ENCODE data around the gene RYR3. TPM values are rescaled to one million over a fixed set of nuclear protein-coding genes. Genes with fewer than 3 reads are reported as not detected.

The RYR3 gene
- total RNA-seq, 1 experiment from 2014 or later, result not detected

DNA sequence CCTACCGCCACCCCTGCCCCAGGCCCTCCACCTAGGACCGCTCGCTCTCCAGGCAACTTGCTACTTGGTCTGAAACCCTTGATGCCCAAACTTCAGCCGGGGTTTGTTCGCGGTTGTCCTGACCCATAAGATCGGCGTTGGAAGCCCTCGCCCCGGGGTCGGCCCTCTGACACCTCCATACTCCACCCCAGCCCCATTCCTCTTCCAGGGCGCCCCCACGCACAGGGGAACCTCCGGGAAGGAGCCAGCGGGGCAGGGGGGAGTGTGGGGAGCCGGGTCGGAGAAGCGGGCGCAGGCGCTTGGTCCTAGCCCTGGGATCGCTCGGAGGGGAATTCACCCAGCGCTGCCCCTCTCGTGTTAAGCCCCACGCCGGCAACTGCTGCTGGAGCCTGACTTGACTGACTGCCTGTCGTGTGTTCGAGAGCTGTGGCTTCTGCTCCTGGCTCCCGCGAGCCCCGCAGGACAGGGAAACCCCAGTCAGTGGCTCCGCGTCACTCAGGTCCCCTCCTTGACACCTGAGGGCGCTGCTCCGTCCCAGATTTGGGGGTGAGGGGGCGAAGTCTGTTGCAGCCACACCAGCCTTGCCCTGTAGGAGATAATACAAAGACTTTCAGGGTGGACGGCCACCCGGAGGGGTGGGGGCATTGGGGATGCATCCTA lies 675 bp downstream of the RYR3 start:
- no peaks in the 10 kb centered on the region for H3K36me3 ChIP-seq
- peaks cover 43% of the 10 kb centered on the region for H3K27me3 ChIP-seq
- no peak for DNase-seq
- H3K9me3 ChIP-seq, result no peaks in the 10 kb centered on the region
- H3K4me3 ChIP-seq, result no peak overlapping the region

DNA sequence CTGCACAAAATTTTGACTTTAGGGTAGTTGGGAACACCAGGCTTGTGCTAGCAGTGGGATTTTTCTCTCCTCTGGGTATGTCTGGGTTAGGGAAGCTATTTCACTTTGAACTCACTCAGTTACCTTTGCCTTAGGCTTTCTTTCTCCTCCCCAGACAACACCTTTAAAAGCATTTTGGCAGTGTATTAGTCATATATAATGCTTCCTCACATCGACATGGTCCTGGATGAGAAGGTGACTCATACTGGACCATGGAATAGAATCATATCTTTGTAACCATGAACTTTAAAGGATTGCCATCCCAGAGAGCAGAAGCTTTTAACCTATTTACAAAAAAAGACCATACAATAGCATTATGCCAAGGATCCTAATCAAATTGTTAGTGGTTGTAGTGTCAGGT lies 2.7 kb downstream of the RYR3 start:
- H3K36me3 ChIP-seq, result no peaks in the 10 kb centered on the region
- H3K4me3 ChIP-seq, result no peak overlapping the region
- no peaks in the 10 kb centered on the region for H3K9me3 ChIP-seq
- peaks cover 40% of the 10 kb centered on the region for H3K27me3 ChIP-seq
- DNase-seq, result no peak

DNA sequence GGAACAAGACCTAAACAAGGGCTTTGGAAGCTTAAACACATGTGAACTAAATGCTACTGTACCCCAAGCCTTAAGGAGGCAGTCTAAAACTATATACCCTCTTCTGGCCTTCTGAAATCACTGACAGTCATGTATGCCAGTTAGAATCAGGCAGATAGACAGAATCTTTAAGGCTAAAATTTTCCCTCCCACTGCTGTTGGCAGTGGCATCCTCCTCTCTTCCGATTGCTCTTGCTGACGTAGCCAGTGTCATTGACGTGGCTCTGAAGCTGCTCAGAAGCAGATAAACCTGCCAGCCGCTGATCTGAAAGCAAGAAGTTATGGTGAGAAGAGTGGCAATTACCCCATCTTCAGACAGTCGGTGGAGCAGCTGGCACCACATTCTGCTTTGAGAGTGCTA lies 3.3 kb downstream of the RYR3 start:
- Histone ChIP-seq H3K36me3 (no peaks in the 10 kb centered on the region), H3K9me3 (no peaks in the 10 kb centered on the region), H3K4me3 (no peak overlapping the region), H3K27me3 (peaks cover 40% of the 10 kb centered on the region)
- no peak for DNase-seq

DNA sequence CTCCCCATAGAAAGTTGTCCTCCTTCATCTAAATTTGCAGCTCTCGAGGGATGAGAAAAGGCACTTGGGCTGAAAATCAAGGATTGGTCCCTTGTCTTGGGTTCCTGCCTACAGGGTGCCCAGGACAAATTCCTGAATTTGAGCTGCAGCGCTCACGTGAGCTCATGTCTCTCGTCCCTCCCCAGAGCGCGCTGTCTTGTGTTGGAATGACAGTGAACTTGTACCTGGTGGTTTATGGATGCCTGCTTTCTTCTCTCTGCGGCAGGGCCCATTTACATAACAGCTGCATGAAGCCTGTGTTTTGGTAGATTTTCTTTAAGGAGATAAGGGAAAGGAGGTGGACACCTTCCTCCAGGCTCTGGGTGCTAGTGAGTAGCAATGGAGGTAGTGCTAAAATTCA lies 4.3 kb downstream of the RYR3 start:
- Histone ChIP-seq H3K27me3 (peaks cover 33% of the 10 kb centered on the region), H3K36me3 (no peaks in the 10 kb centered on the region), H3K4me3 (no peak overlapping the region), H3K9me3 (no peaks in the 10 kb centered on the region)
- DNase-seq, result no peak

DNA sequence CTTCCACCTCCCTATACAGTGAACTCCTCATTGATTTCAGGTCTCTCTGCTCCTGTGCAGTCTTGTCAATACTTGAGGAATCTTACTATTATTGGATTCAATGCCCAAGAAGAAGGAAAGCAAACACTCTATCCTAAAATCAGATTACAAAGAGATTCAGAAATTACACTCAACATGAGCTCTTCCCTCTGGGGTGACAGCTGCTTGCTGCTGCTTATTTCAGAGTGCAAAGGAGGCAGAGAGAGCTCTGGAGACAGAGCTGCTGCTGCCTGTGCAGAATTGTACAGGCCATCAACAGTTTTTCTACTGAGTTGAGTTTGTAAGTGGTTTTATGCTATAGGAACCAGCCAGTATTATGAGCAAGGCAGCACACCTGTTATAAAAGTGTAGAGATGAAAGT lies 7.1 kb downstream of the RYR3 start:
- no peak overlapping the region for H3K4me3 ChIP-seq
- DNase-seq, result no peak
- H3K27me3 ChIP-seq, result peaks cover 9% of the 10 kb centered on the region
- H3K36me3 ChIP-seq, result no peaks in the 10 kb centered on the region
- no peaks in the 10 kb centered on the region for H3K9me3 ChIP-seq

DNA sequence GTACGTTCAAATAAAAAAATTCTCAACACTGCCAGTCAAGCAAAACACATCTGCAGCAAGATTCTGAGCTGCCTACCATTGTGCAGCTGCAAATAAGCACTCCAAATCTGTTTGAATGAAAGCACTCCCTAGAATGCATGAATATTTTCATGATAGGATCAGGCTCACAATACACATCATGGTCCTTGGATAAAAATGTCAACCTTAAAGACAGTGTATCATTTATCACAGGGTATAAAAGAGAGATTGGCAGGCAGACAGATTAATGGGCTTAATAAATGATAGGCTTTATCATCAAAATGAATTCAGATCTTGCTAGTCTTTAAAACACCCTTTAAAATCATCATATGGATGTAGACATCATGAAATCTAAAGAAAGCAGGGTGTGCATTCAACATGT lies 9.2 kb downstream of the RYR3 start:
- no peak for DNase-seq
- Histone ChIP-seq H3K9me3 (no peaks in the 10 kb centered on the region), H3K36me3 (no peaks in the 10 kb centered on the region), H3K27me3 (no peaks in the 10 kb centered on the region), H3K4me3 (no peak overlapping the region)

DNA sequence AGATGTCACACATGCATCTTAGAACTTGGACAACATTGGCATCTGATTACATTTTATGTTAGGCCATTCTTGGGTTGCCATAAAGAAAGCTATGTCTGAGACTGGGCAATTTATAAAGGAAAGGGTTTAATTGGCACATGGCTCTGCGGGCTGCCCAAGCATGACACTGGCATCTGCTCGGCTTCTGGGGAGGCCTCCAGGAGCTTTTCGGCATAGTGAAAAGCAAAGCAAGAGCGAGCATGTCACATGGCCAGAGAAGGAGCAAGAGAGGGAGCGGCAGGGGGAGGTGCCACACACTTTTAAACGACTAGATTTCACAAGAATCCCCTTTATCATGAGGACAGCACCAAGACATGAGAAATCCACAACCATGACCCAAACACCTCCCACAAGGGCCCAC lies 11.3 kb downstream of the RYR3 start:
- Histone ChIP-seq H3K27me3 (no peaks in the 10 kb centered on the region), H3K9me3 (no peaks in the 10 kb centered on the region), H3K4me3 (no peak overlapping the region), H3K36me3 (no peaks in the 10 kb centered on the region)
- no peak for DNase-seq

DNA sequence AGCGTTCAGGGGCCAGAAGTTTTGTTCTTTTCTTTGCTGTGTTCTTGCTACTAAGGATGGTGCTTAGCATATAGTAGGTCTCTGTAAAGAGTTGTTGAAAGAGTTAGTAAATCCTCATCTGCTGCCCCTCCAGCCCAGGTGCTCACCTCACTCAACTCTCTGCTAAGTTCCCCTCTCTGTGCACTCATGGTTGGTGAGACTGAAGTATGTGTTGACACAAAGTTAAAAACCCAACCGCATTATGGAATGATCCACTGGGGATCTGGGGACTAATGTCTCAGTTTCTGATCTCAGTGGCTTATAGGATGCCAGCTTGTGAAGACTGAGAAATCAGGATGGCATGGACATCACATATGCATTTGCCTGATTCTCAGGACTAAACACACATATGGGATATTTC lies 13.8 kb downstream of the RYR3 start:
- Histone ChIP-seq H3K4me3 (no peak overlapping the region), H3K9me3 (no peaks in the 10 kb centered on the region), H3K36me3 (no peaks in the 10 kb centered on the region), H3K27me3 (0 out of 2 replicates have a peak, but pooled peaks cover 2% of the 10 kb centered on the region)
- DNase-seq, result no peak

DNA sequence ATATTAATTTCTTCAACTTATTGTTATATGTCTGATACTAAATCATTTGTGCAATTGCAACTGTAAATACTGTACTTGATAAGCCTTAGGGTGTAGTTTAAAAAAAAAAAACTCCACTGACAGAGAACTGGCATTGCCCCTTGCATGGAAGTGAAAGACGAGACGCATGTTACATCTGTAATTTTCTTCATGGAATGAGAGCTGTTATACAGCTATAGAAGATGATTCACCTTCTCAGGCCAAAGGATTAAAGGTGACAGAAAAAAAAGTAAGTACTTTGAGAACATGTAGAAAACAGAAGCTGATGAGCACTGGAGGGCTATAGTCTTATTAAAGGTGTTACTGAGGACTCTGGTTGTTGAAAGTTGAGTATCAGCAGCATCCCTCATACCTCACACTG lies 16.1 kb downstream of the RYR3 start:
- no peak for DNase-seq
- H3K9me3 ChIP-seq, result no peaks in the 10 kb centered on the region
- H3K27me3 ChIP-seq, result peaks cover 5% of the 10 kb centered on the region; the same call in 1 of the 2 replicates

DNA sequence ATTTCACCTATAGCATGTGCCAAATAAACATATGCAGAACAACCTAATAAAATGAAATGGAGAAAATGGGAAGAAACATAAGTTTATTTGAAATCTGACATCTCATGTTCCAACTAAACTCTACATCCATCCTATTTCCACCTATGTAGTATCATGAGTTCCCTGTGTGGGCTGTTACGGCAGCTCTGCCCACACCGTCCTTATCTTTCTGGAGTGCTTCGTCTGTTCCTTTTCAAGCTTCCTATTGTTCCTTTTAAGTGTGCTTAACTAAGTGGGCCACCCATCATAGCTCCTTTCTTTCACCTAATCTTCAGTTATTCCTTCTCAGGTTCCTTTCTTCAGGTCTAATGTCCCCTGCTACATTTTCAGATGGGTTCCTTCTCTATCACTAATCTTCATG lies 17.3 kb downstream of the RYR3 start:
- no peak for DNase-seq
- H3K36me3 ChIP-seq, result no peaks in the 10 kb centered on the region
- H3K27me3 ChIP-seq, result peaks cover 5% of the 10 kb centered on the region; the same call in 1 of the 2 replicates
- no peaks in the 10 kb centered on the region for H3K9me3 ChIP-seq
- H3K4me3 ChIP-seq, result no peak overlapping the region

More for the DNA sequence above, 16.1 kb downstream of the RYR3 start:
- H3K36me3 ChIP-seq, result no peaks in the 10 kb centered on the region
- no peak overlapping the region for H3K4me3 ChIP-seq

DNA sequence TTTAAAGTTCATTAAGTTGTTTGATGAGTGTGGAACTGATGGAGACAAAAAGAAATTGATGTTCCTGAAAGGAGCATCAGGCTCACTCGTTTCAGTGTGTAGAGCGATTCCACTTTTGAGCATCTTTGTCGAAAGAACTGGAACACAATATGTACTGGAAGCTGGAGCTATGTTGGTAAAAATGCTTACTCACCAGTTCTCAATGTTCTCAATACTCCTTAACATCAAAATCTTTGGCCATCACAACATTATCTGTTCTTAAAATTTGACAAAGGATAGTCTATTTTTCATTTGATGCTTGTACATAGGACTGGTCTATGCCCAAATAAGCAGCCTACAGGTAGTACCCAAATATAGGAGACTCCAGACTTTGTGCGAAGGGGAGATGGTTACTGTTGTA lies 18.7 kb downstream of the RYR3 start:
- Histone ChIP-seq H3K27me3 (peaks cover 5% of the 10 kb centered on the region), H3K4me3 (no peak overlapping the region), H3K36me3 (no peaks in the 10 kb centered on the region), H3K9me3 (no peaks in the 10 kb centered on the region)
- no peak for DNase-seq

DNA sequence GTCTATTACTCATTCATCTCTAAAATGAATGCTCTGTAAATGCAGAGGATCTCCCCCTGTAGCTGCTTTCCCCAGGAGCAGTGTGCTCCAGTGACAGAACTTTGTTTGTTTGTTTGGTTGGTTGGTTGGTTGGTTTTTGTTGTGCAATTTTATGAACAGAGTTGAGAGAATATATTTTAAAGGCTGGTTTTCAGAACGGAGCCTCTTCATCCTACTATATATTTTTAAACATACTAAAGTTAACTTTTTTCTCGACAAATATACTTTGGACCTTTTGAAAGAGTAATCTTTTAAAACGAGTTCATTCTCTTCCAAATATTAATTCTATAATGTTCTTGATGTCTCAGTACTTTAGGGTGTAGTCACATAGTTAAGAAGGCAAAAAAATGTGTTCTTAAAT lies 20.2 kb downstream of the RYR3 start:
- Histone ChIP-seq H3K36me3 (no peaks in the 10 kb centered on the region), H3K27me3 (peaks cover 5% of the 10 kb centered on the region), H3K4me3 (no peak overlapping the region), H3K9me3 (no peaks in the 10 kb centered on the region)
- no peak for DNase-seq

DNA sequence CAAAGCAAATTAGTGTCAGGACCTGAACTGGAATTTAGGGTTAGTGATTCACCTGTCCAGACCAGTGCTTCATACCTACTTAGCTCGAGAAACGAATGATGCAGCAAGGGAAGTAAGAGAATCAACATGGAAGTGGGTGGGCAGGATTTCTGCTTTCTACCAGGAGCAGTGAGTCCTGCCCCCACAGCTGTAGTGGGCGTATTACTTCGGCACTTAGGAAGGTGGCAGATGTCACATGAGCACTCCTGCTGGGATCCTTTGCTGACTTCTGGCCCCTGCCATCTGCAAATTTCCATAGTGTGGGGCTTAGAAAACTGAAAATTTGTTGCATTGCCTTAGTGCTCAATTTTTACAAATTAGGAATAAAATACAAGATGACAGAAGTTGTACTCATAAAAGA lies 31.2 kb downstream of the RYR3 start:
- DNase-seq, result no peak

DNA sequence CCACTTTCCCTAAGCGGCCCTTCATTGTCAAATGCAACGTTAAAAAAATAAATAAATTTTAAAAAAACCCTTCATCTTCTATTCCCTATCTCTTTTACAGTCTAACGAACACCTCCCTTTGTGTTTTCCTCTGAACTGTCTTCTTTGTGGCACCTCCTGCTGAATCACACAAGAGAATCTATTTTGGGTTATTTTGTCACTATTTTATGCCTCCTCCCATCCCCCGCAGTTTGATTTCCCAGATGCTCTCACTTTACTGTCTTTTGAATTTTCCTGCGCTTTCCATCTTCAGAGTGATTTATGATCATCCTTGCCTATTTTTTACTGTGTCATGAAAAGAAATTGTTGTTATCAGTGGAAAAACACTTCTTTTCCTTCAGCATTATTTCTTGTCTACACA lies 32.5 kb downstream of the RYR3 start:
- no peaks in the 10 kb centered on the region for H3K9me3 ChIP-seq
- H3K36me3 ChIP-seq, result no peaks in the 10 kb centered on the region
- no peaks in the 10 kb centered on the region for H3K27me3 ChIP-seq
- no peak for DNase-seq
- H3K4me3 ChIP-seq, result no peak overlapping the region

More for the DNA sequence above, 31.2 kb downstream of the RYR3 start:
- Histone ChIP-seq H3K36me3 (no peaks in the 10 kb centered on the region), H3K27me3 (no peaks in the 10 kb centered on the region), H3K4me3 (no peak overlapping the region), H3K9me3 (no peaks in the 10 kb centered on the region)

DNA sequence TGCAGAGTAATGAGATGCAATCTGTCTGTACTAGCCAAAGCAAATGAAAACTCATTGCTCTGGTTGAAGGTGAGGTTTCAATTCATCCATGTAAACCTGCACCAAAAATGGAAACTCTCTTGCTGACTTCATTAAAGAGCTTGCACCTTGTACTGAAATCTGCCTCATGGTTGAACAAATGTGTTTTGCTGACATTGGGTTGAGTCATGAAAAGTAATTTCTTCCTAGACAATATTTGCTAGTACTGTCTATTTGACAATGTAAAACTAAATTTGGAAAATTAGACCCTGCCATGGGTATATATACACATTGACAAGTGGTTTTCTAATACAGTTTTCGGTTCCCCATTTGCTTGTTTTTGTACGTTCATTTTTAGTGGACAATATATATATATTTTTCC lies 33.3 kb downstream of the RYR3 start:
- Histone ChIP-seq H3K27me3 (no peaks in the 10 kb centered on the region), H3K9me3 (no peaks in the 10 kb centered on the region), H3K36me3 (no peaks in the 10 kb centered on the region), H3K4me3 (no peak overlapping the region)
- DNase-seq, result no peak

DNA sequence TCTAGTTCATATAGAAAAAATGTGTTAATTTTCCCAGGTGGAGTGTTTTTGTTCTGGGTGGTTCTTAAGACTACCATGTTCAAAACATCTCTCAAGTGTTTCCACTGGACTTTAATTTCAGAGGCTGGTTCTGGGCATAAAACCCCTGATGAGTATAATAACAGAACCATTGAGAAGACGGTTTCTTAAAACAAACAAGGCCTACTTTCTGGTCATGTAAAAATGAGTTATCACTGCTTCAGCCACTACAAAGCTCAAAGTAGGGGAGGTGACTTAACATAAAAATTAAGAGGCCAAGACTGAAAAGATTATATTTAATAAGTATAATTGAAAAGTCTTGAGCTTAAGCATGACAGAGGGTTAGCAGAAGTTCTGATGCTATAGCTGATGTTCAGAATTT lies 33.8 kb downstream of the RYR3 start:
- H3K36me3 ChIP-seq, result no peaks in the 10 kb centered on the region
- no peaks in the 10 kb centered on the region for H3K27me3 ChIP-seq
- H3K9me3 ChIP-seq, result no peaks in the 10 kb centered on the region
- H3K4me3 ChIP-seq, result no peak overlapping the region
- no peak for DNase-seq

DNA sequence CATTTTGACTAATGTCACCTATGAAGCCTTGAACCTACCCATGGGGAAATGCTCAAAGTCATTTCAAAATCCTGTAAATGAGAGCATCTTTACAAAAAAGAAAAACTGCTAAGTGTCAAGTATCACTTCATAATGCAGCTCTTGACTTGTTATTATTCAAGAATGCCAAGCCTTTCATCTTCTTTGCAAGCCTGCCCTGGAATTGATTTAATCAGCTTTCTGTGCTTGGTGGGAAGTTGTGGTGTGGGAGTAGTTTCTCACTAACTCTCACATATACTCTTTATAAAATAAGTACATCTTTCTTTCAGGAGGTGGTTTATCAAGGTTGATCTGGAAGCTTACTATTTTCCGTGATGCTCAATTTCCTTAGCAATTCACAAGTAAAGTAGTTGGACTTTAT lies 43.6 kb downstream of the RYR3 start:
- no peaks in the 10 kb centered on the region for H3K36me3 ChIP-seq
- no peaks in the 10 kb centered on the region for H3K9me3 ChIP-seq
- H3K4me3 ChIP-seq, result no peak overlapping the region
- no peak for DNase-seq
- no peaks in the 10 kb centered on the region for H3K27me3 ChIP-seq

DNA sequence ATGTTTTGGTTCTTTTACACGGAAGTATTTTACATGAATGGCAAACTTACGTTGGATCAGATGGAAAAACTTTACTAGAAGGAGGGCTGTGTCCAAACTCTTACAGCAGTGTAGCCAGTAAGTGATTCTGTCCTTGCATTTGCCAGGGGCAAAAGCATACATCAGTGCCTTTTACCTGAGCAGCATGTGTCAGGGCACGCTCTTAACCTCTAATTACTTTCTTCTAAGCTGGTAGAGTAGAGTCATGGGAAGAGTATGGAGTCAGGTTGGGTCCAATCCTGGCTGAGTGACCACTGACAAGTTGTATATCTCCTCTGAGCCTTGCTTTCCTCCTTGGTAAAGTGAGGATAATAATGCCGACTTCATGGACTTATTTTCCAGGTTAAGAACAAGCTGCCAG lies 47.1 kb downstream of the RYR3 start:
- no peaks in the 10 kb centered on the region for H3K27me3 ChIP-seq
- no peaks in the 10 kb centered on the region for H3K9me3 ChIP-seq
- DNase-seq, result no peak
- H3K36me3 ChIP-seq, result no peaks in the 10 kb centered on the region
- H3K4me3 ChIP-seq, result no peak overlapping the region

DNA sequence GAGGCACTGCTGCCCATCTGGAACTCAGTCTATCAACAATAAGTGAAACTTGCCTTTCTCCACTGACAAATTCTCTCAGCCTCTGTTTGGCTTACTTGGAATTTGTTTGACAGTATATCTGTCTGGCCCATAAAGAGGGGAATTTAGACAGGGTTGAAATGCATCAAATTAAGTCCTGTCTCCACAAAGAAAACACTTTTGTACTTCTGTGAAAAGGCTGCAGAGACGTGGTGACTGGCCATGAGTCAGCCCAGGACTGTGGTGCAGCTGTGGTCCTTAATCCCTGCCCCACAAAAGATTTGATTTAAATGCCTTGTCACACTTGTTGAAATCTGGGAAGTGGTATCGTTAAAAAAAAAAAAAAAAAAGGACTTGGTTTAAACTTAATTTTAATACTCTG lies 47.5 kb downstream of the RYR3 start:
- Histone ChIP-seq H3K27me3 (no peaks in the 10 kb centered on the region), H3K9me3 (no peaks in the 10 kb centered on the region), H3K4me3 (no peak overlapping the region), H3K36me3 (no peaks in the 10 kb centered on the region)
- peak; percentile 3 for DNase-seq

Measured in MG63 (cell line).